IMR-90 (cell line): ENCODE data around the gene GPR39. TPM values are rescaled to one million over a fixed set of nuclear protein-coding genes. Genes with fewer than 3 reads are reported as not detected.
A peak's percentile ranks its signal among the peaks of the same experiment; 100 is the strongest.

ENCODE experiments used
- ATAC-seq: fragments of 200-7000 bp; cut with Tn5 transposase; 2 replicates; pipeline ENCODE4 v1.9.1; 2020; ENCODE audit warnings: low read depth, mild to moderate bottlenecking, moderate library complexity
- BruUV-seq: library from RNA; stranded (reverse); fragments of 400-500 nt; replicated peaks from 2 replicates; lab custom pipeline; 2021; lab: Mats Ljungman, UMichigan
- CTCF ChIA-PET: fragments of 300-600 bp; formaldehyde crosslinking; extraction: SDS; loops from one replicate; lab custom pipeline; 2021; ENCODE audit warnings: antibody characterized with exemption; lab: Yijun Ruan, JAX
- POLR2A ChIA-PET: fragments of 300-600 bp; sonication (Branson Sonifier 250); formaldehyde crosslinking; loops from one replicate; lab custom pipeline; 2022; ENCODE audit warnings: antibody characterized with exemption; ENCODE audit not compliant: unreplicated experiment; lab: Charles Lee
- DNase-seq: peaks from one replicate; pipeline ENCODE4 v3.0.0; 2013
- H2AFZ ChIP-seq: replicated peaks from 2 replicates; pipeline ENCODE3; 2013; ENCODE audit warnings: low read length, mild to moderate bottlenecking; ENCODE audit not compliant: poor library complexity
- H2AK5ac ChIP-seq: 2 replicates; pipeline ENCODE4 v1.6.1; 2013; ENCODE audit warnings: low read depth, low read length, inconsistent platforms
- H2AK9ac ChIP-seq: replicated peaks from 2 replicates; pipeline ENCODE3; 2013; ENCODE audit warnings: mild to moderate bottlenecking, low read depth, low read length, moderate library complexity; ENCODE audit not compliant: poor library complexity
- H2BK120ac ChIP-seq: 2 replicates; pipeline ENCODE4 v1.6.1; 2013; ENCODE audit warnings: low read depth, low read length, inconsistent platforms
- H2BK15ac ChIP-seq: 3 replicates; pipeline ENCODE4 v1.6.1; 2013; ENCODE audit warnings: low read depth, low read length, inconsistent platforms
- H2BK20ac ChIP-seq: 2 replicates; pipeline ENCODE4 v1.6.1; 2013; ENCODE audit warnings: low read depth, mild to moderate bottlenecking, inconsistent platforms, low read length, moderate library complexity
- H2BK5ac ChIP-seq: 2 replicates; pipeline ENCODE4 v1.6.1; 2013; ENCODE audit warnings: mild to moderate bottlenecking, low read depth, low read length, inconsistent platforms; ENCODE audit not compliant: poor library complexity, severe bottlenecking
- H3K14ac ChIP-seq: replicated peaks from 2 replicates; pipeline ENCODE4 v1.6.1; 2013; ENCODE audit warnings: low read depth, low read length, inconsistent platforms
- H3K18ac ChIP-seq: 2 replicates; pipeline ENCODE4 v1.6.1; 2013; ENCODE audit warnings: low read depth, low read length, control low read depth
- H3K23ac ChIP-seq: 2 replicates; pipeline ENCODE4 v1.6.1; 2013; ENCODE audit warnings: low read depth, low read length, inconsistent platforms
- H3K27ac ChIP-seq: 2 replicates; pipeline ENCODE4 v1.5.1; 2013; ENCODE audit warnings: mild to moderate bottlenecking, control low read depth, low read length; ENCODE audit not compliant: insufficient read depth
- H3K27me3 ChIP-seq: 2 replicates; pipeline ENCODE4 v1.6.1; 2013; ENCODE audit warnings: low read length; ENCODE audit not compliant: control insufficient read depth, insufficient read depth
- H3K36me3 ChIP-seq: 2 replicates; pipeline ENCODE4 v1.6.1; 2013; ENCODE audit warnings: low read length, mixed read lengths; ENCODE audit not compliant: control insufficient read depth, insufficient read depth
- H3K4ac ChIP-seq: 2 replicates; pipeline ENCODE4 v1.6.1; 2013; ENCODE audit warnings: low read depth, low read length, inconsistent platforms
- H3K4me1 ChIP-seq: 2 replicates; pipeline ENCODE4 v1.6.1; 2013; ENCODE audit warnings: low read length, mixed read lengths; ENCODE audit not compliant: control insufficient read depth, insufficient read depth
- H3K4me2 ChIP-seq: 2 replicates; pipeline ENCODE4 v1.6.1; 2013; ENCODE audit warnings: low read depth, mild to moderate bottlenecking, control low read depth, low read length, moderate library complexity
- H3K4me3 ChIP-seq: 2 replicates; pipeline ENCODE4 v1.5.1; 2013; ENCODE audit warnings: low read depth, mild to moderate bottlenecking, control low read depth, low read length, moderate library complexity; ENCODE audit not compliant: insufficient read depth
- H3K56ac ChIP-seq: 2 replicates; pipeline ENCODE4 v1.6.1; 2013; ENCODE audit warnings: low read length, inconsistent platforms; ENCODE audit not compliant: insufficient read depth; ENCODE audit errors: extremely low read depth
- H3K79me1 ChIP-seq, 2 experiments: 2 replicates each; pipeline ENCODE4 v1.6.1; 2013; ENCODE audit warnings: low read length in 2 of 2, inconsistent platforms in 1 of 2, low read depth in 1 of 2
- H3K9ac ChIP-seq: 2 replicates; pipeline ENCODE4 v1.6.1; 2013; ENCODE audit warnings: low read depth, low read length, control low read depth
- H3K9me1 ChIP-seq: 2 replicates; pipeline ENCODE4 v1.6.1; 2013; ENCODE audit warnings: low read length, inconsistent platforms; ENCODE audit not compliant: insufficient read depth
- H3K9me3 ChIP-seq: 2 replicates; pipeline ENCODE4 v1.6.1; 2013; ENCODE audit warnings: low read length; ENCODE audit not compliant: control insufficient read depth, insufficient read depth
- H4K20me1 ChIP-seq: 2 replicates; pipeline ENCODE4 v1.6.1; 2013; ENCODE audit warnings: low read length, inconsistent platforms; ENCODE audit not compliant: insufficient read depth
- H4K5ac ChIP-seq: 2 replicates; pipeline ENCODE4 v1.6.1; 2013; ENCODE audit warnings: mild to moderate bottlenecking, low read depth, low read length, control low read depth
- H4K8ac ChIP-seq, 2 experiments: 2 replicates each; pipeline ENCODE4 v1.6.1; 2013; ENCODE audit warnings: low read depth in 2 of 2, low read length in 2 of 2, control low read depth in 1 of 2, inconsistent platforms in 1 of 2
- H4K91ac ChIP-seq: 2 replicates; pipeline ENCODE4 v1.6.1; 2013; ENCODE audit warnings: low read depth, low read length, inconsistent platforms; ENCODE audit not compliant: insufficient read depth
- CEBPB ChIP-seq: IDR thresholded peaks from 2 replicates; pipeline ENCODE4 v1.6.1; 2012; ENCODE audit warnings: low read depth, low read length, improper control_type of control experiment
- MAFK ChIP-seq: IDR thresholded peaks from 2 replicates; pipeline ENCODE4 v1.6.1; 2012; ENCODE audit warnings: low read depth, low read length, improper control_type of control experiment
- WGBS, 2 experiments: methylation state at CpG; one replicate each; pipeline versions ENCODE4 v1.1.5 to v1.1.7; 2013; ENCODE audit warnings: missing lambda C conversion rate in 2 of 2; ENCODE audit not compliant: insufficient read length in 1 of 2; ENCODE audit errors: extremely low coverage in 2 of 2; 5-methylcytosine and 5-hydroxymethylcytosine counted together
- dilution Hi-C: fragments of 300-500 bp; cut with HindIII; formaldehyde crosslinking; loops from one replicate; pipeline ENCODE4 v1.14.3; 2018; ENCODE audit warnings: low sequenced_read_pairs; ENCODE audit not compliant: unreplicated experiment
- in situ Hi-C: fragments of 300-500 bp; cut with MboI; formaldehyde crosslinking; loops from 3 replicates; pipeline ENCODE4 v1.14.3; 2019; ENCODE audit warnings: low sequenced_read_pairs, inconsistent platforms, mixed read lengths
- intact Hi-C: fragments of 100-400 bp; cut with micrococcal nuclease; formaldehyde crosslinking; loops from 2 replicates; pipeline ENCODE4 v1.10.0; 2022
- polyA plus RNA-seq, 3 experiments: library from polyadenylated mRNA; depleted of rRNA; stranded (reverse); fragments of >200 nt; gene quantifications; 2 replicates each; pipeline ENCODE4 v1.2.3, GENCODE V29; 2012; ENCODE audit warnings: low replicate concordance in 1 of 3
- total RNA-seq: library from RNA; depleted of rRNA; stranded (reverse); fragments of >200 nt; gene quantifications from 2 replicates; pipeline ENCODE4 v1.2.3, GENCODE V29; 2012

Gene GPR39
- total and polyA plus RNA-seq, 2 of the 4 experiments (the other 2 are of a cell fraction) = 4.4 to 9.0 TPM

GRCh38 chr2:132438691-132439090 is 22.1 kb downstream of the GPR39 start (continued):
- no peak for TF ChIP-seq CEBPB

- intact Hi-C loops = loop anchor here (10.0 kb wide), 1 partner anchor 735 kb away; no protein-coding TSS in a partner anchor
- peak; percentile 45 for DNase-seq
- Histone ChIP-seq H3K27ac (peak overlapping the region; percentile 55), H3K9me1 (peaks cover 14% of the 10 kb centered on the region), H3K18ac (peak overlapping the region; percentile 61; the same call in 1 of the 2 replicates), H4K5ac (peak overlapping the region; percentile 32; the same call in 1 of the 2 replicates), H3K27me3 (no peaks in the 10 kb centered on the region), H2AK9ac (peak overlapping the region; percentile 1), H2AFZ (peak overlapping the region; percentile 4), H4K8ac (peak overlapping the region; percentile 73 to 88), H3K36me3 (no peaks in the 10 kb centered on the region), H3K4me3 (no peak overlapping the region), H2BK5ac (peak overlapping the region; percentile 91), H3K9me3 (no peaks in the 10 kb centered on the region), H4K20me1 (no peaks in the 10 kb centered on the region), H2AK5ac (peak overlapping the region; percentile 85), H3K9ac (no peak overlapping the region), H3K14ac (peak overlapping the region; percentile 60), H3K56ac (peak overlapping the region; percentile 63; the same call in 1 of the 2 replicates), H3K4me2 (no peak overlapping the region), H3K79me1 (peaks cover 4 to 9% of the 10 kb centered on the region in 2 experiments; a peak in 1 of 4 replicates), H2BK20ac (peak overlapping the region; percentile 48), H3K4ac (peak overlapping the region; percentile 90), H4K91ac (peak overlapping the region; percentile 87), H2BK120ac (peak overlapping the region; percentile 88), H3K23ac (peak overlapping the region; percentile 50; the same call in 1 of the 2 replicates), H3K4me1 (peaks cover 11% of the 10 kb centered on the region; the same call in 1 of the 2 replicates), H2BK15ac (peak overlapping the region; percentile 91)
- in situ Hi-C loops = no loop called here
- ChIA-PET CTCF (interaction anchor here (1.6 kb wide), 1 partner anchor 15 kb away, joined by 5 read pairs; no protein-coding TSS in a partner anchor), POLR2A (no interaction called here)
- no TSS peak for BruUV-seq
- dilution Hi-C loops = no loop called here
- TF ChIP-seq CEBPB (0 out of 2 replicates have a peak, but pooled peaks have one; percentile 2), MAFK (no peak)
- peak; percentile 5; the same call in 1 of the 2 replicates for ATAC-seq
- no CpG with 5 or more reads among the region's 6 CpGs for WGBS, 2 experiments
Observed at GRCh38 chr2:132439703-132440398, 23.2 kb downstream of the GPR39 start.
